Transverse colon (tissue), 4 donors: ENCODE data around the gene RTP2.

Source experiments
- EP300 ChIP-seq: sonication (generic); formaldehyde crosslinking; IDR thresholded peaks from one replicate; pipeline ENCODE4 v1.6.1; 2017; ENCODE audit warnings: antibody characterized with exemption, low read depth
- POLR2A ChIP-seq: fragments of 450-650 bp; IDR thresholded peaks from one replicate; pipeline ENCODE4 v1.6.1; 2016; ENCODE audit warnings: antibody characterized with exemption, mild to moderate bottlenecking, moderate library complexity
- POLR2AphosphoS5 ChIP-seq, 3 donors: sonication (generic); formaldehyde crosslinking; IDR thresholded peaks; one replicate each; pipeline ENCODE4 v1.6.1; 2016; ENCODE audit warnings: antibody characterized with exemption in 3 of 3
- TF ChIP-seq, protein P1 (sequence below), 5 experiments: fragments of 200-600 bp in 3 of 5; fragments of 450-650 bp in 2 of 5; sonication (generic) in 3 of 5; IDR thresholded peaks; 1 replicate in 2 of 5; 2 replicates in 3 of 5; pipeline ENCODE4 v1.5.1; 2016 to 2017; ENCODE audit warnings: antibody characterized with exemption in 5 of 5, inconsistent platforms in 3 of 5, mild to moderate bottlenecking in 2 of 5, moderate library complexity in 1 of 5

DNA sequence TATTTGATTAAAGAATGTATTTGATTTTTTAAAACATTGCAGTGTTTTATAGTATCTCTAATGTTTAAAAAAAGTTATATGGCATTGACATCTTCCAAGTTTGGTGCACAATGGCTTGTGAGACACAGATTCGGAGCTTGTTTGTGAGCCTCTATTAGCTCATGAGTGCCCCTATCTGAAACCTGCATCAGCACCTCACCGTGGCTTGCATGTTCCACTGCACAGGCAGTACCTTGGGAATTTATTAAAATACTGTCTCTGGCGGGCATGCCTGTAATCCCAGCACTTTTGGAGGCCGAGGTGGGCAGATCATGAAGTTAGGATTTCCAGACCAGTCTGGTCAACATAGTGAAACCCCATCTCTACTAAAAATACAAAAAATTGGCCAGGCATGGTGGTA is 6.8 kb upstream of the RTP2 start:
- TF ChIP-seq POLR2A (no peak), POLR2AphosphoS5 (IDR thresholded peaks at IDR 0.05) (no peak), EP300 (no peak)
- TF ChIP-seq, protein P1, sequence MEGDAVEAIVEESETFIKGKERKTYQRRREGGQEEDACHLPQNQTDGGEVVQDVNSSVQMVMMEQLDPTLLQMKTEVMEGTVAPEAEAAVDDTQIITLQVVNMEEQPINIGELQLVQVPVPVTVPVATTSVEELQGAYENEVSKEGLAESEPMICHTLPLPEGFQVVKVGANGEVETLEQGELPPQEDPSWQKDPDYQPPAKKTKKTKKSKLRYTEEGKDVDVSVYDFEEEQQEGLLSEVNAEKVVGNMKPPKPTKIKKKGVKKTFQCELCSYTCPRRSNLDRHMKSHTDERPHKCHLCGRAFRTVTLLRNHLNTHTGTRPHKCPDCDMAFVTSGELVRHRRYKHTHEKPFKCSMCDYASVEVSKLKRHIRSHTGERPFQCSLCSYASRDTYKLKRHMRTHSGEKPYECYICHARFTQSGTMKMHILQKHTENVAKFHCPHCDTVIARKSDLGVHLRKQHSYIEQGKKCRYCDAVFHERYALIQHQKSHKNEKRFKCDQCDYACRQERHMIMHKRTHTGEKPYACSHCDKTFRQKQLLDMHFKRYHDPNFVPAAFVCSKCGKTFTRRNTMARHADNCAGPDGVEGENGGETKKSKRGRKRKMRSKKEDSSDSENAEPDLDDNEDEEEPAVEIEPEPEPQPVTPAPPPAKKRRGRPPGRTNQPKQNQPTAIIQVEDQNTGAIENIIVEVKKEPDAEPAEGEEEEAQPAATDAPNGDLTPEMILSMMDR (IDR thresholded peaks at IDR 0.05), result no peak
